GM19395 (cell line): ENCODE data around the gene SORCS2.

Source experiments
- ATAC-seq: cut with Tn5 transposase; IDR thresholded peaks from one replicate; pipeline ENCODE4 v1.9.1; 2021; ENCODE audit warnings: mild to moderate bottlenecking, moderate library complexity; ENCODE audit not compliant: unreplicated experiment

SORCS2 gene

DNA sequence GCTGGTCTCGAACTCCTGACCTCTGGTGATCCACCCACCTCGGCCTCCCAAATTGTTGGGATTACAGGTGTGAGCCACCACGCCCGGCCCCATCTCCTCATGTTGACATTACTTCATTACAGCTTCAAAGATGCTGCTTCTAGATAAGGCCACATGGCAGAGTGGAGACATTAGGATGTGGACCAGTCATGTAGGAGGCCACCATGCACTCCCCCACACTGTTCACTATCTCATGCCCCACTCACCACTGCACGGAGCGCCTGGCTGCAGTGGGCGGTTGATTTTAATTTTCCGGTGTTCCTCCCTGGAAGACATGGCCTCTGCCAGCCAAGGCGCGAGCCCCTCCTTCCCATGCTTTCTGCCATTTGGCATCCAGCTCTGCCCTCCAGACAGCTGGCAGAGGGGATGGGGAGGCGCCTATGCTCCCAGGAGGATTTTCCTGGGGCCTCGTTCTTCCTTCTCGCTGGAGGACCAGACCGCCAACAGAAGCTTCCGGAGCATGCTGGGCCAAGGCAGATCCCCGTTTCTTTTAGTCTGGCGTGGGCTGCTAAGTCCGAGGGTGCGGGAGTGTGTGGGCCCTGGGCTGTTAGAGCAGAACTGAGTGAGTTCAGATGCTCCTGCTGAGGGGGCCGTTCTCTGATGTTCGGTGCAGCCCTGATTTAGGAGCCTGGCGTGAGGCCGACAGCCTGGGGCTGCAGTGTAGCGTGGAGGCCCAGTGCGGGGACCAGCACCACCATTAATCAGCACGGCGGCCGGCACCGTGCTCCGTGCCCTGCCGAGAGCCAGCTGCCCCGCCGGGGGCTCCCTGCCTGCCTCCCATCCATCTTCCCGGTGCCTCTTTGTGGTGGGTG lies 93.1 kb downstream of the SORCS2 start:
- ATAC-seq = no peak

GRCh38 chr4:7286170-7286569 lies 93.8 kb downstream of the SORCS2 start:
- no peak for ATAC-seq

GRCh38 chr4:7286798-7287197 lies 94.5 kb downstream of the SORCS2 start:
- ATAC-seq = no peak

- ATAC-seq = no peak
Observed at GRCh38 chr4:7287274-7287917, 95.1 kb downstream of the SORCS2 start.

DNA sequence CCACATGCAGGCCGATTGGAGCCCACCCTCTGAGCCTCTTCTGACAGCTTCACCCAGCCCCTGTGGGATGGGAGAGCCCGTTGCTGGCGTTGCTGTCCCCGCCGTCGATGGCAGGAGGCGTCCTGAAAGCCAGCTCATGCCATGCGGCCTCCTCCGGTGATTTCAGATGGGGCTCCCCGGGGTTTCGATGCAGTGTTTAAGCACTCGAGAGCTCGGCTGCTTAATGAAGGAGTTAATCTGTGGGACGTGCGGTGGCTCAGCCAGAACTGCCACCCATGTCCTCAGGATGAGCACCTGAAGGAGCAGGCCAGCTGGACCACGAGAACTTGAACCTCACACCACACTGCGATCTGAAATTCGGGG lies 95.6 kb downstream of the SORCS2 start:
- no peak for ATAC-seq

DNA sequence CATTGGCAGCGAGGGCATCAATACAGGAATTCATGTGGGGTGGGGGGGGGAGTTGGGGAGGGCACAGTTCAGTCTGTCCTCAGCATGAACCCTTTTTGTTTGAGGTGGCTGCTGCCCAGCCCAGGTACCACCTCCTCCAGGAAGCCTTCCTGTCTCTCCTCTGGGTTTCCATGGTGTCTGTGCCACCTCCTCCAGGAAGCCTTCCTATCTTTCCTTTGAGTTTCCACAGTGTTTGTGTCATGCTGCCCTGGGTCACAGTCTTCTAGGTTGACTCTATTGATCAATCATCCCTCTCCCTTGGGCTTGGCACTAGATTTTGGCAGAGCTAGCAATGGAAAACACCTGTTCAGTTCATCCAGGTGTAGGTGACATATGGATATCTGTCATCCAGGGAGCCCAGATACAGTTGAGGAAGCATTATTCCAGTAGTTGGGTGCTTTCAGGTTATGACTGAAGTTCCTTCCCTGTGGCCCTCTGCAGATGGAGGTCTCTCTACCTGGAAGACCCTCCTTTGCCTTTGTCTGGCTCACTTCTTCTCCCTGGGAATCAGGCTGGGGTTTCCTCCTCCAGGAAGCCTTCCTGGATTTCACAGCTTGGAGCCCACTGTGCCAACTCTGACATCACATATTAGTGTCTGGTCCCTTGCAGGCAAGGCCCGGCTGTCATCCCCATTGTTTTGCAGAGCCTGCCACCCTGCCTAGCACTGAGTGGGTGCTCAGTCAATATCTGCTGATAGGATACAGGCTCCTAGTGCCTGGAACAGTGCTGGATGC lies 96.6 kb downstream of the SORCS2 start:
- no peak for ATAC-seq

GRCh38 chr4:7289589-7289988 lies 97.3 kb downstream of the SORCS2 start:
- ATAC-seq = no peak

- ATAC-seq = no peak
Observed at GRCh38 chr4:7291372-7292114, 99.2 kb downstream of the SORCS2 start.

DNA sequence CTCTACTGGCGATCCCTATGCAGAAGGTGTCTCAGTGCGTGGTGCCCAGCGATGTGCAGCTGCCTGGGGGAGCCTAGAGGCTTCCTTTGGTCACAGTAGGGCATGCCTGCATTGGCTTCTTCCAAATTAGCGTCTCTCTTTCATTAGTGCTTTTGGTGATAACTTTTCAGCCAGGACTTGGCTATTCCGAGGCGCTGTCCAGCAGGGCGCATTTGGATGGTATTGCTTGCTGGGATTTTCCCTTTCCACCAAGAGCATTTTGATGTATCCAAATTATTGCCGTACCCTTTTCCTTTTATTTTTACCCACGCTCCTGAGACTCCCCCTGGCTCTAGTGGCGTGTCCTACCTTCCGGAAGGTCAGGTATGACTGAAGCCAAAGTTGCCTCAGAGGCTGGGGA lies 101.4 kb downstream of the SORCS2 start:
- no peak for ATAC-seq

DNA sequence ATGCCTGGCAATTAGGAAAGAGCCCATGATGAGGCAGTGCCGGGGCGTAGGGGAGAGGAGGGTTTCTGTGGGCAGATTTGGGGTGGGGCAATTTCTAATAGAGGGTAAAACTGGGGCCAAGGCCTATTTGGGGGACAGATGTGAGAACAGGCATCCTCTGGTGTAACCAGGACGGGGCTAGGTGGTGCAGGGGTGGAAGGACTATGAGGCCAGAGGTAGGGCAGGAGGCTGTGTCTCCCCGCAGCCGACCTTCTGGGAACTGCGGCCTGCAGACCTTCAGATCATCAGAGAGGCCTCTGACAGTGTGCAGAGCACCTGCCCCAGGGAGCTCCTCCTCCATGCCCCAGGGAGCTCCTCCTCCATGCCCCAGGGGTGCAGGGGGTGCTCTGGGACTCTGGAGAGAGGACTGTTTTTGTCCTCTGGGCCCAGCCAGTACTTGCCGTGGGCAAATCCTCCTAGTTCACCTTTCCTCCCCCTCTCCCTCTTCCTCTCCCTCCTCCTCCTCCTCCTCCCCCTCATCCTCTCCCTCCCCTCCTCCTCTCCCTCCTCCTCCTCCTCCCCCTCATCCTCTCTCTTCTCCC lies 101.9 kb downstream of the SORCS2 start:
- no peak for ATAC-seq

DNA sequence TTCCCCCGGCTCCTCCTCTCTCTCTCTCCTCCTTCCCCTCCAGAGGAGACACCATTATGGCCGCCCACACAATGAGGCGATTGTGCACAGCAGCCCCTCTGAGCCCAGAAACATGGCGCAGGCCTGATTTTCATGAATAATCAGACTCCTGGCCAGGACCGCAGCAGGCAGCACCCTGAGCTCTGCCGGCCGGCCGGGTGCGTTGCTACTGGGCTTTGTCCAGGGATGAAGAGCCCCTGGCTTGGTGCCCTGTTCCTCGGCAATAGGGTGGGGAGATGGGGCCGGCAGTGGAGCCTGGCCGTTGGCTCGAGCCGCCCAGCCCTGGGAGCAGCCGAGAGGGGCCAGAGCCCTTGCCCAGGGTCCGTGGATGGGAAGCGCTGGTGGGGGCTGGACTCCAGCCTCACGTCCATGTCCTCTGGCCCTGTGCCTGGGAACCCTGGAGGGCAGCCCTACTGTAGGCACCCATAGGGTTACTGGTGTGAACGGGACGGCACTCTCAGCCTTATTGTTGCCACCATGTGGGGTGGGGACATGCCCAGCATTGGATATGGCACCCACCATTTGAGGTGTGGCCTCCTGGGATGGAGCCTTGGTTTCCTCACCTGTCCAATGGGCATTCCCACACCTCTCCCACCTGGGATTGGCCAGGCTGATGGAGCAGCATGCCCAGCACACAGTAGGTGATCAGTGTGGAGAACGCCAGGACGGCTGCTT lies 103.0 kb downstream of the SORCS2 start:
- no peak for ATAC-seq

GRCh38 chr4:7295911-7296660 lies 103.7 kb downstream of the SORCS2 start:
- no peak for ATAC-seq

- no peak for ATAC-seq
Observed at GRCh38 chr4:7296661-7297335, 104.5 kb downstream of the SORCS2 start.

DNA sequence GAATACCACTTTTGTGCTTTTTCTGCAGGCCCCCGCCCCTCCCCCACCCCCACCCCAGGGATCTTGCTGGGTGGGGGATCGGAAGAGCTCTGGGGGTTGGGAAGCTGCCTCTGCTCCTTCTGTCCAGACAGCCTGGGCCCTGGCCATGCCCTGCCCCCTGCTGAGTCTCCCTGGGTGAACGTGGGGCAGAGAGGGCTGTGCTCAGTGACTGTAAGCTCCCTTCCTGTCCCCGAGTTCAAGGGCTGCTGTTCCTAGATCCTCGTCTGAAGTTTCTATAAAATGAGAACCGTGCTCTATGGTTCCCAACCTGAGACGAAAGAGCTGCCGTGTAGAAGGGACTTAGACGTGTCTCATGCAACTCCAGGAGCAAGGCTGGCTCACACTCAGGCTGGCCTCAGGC lies 105.0 kb downstream of the SORCS2 start:
- no peak for ATAC-seq

GRCh38 chr4:7297881-7298280 lies 105.5 kb downstream of the SORCS2 start:
- no peak for ATAC-seq

- ATAC-seq = no peak
Observed at GRCh38 chr4:7298619-7299009, 106.3 kb downstream of the SORCS2 start.

DNA sequence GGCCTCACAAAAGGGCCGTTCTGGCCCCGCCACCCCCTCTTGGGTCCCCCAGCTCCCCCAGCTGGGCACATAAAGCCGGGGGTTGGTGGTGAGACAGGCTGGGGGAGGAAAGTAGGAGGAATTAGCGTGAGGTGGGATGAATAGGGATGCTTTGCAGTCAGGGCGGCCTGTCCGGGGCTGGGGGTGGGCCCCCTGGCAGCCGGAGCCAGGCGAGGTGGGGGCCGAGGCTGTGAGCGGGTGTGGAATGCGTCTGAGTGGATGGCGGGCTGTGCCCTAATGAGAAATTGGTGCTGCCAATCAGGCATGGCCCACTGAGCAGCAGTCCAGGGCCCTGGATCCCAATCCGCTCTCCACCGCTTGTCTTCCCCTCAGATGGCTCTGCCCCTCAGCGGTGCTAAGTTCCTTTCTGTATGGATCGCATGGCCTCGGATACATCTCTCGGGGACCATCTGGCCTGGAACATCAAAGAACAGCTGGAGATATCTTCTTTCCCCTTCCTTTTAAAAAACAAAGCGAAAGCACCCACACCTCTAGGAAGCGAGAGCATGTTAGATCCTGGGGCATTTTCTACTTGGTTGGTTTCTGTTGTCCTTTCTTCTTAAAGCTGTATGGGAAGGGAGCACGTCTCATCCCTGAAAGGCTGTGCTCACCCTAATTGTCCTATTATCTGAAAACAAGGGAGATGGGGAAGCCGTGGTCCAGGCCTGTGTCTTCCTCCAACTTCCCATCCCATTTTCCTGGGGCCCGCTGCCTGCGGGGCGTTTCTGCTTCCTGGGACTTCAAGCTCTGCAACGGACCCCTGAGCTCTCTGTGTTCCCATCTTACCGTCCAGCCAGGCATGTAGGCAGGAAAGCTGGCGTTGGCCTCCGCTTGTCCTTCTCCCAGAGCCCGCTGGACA lies 106.9 kb downstream of the SORCS2 start:
- no peak for ATAC-seq
